ENCODE measurements around the gene RAB44.

DNA sequence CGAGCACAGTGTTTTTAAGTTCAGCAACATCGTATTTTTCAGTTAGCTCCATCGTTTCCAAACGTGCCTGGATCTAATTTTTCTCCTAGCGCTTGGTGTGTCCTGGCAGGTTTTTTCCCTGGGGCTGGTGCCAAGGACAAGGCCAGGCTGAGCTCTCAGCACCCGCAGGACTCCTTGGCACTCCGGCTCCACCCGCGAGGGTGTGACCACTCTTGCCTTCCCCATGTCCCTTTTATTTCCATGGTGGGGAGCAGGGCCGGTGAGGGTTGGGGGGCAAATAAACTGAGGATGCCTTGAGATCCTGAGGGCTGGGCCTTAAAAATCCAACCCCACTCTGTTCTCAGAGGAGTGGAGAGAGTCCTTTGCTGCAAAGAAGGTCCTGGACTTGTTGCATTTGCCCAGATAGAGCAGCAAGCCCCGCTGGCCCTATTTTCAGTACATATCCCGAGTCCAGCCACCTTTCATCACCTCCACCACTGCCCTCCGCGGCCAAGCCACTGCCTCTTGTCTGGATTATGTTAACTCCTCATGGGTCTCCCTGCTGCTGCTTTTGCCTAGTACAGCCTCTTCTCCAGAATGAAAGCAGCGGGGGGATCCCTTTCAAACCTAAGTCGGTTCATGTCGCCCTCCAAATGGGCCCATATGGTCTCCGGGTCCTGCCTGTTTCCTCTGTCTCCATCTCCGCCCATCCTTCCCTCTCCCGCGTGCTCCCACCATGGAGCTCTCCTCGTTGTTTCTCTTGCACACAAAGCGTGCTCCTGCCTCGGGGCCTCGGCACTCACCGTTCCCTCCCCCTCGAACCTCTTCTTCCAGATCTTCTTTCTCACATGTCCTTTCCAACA, 4.5 kb upstream of the RAB44 start:
- TF ChIP-seq, protein P1, sequence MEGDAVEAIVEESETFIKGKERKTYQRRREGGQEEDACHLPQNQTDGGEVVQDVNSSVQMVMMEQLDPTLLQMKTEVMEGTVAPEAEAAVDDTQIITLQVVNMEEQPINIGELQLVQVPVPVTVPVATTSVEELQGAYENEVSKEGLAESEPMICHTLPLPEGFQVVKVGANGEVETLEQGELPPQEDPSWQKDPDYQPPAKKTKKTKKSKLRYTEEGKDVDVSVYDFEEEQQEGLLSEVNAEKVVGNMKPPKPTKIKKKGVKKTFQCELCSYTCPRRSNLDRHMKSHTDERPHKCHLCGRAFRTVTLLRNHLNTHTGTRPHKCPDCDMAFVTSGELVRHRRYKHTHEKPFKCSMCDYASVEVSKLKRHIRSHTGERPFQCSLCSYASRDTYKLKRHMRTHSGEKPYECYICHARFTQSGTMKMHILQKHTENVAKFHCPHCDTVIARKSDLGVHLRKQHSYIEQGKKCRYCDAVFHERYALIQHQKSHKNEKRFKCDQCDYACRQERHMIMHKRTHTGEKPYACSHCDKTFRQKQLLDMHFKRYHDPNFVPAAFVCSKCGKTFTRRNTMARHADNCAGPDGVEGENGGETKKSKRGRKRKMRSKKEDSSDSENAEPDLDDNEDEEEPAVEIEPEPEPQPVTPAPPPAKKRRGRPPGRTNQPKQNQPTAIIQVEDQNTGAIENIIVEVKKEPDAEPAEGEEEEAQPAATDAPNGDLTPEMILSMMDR (IDR thresholded peaks at IDR 0.05): no peak
- TF ChIP-seq EZH2 (IDR thresholded peaks at IDR 0.05; ENCODE audit: borderline replicate concordance, insufficient read depth, low read depth, low read length, poor library complexity, severe bottlenecking): no peak
